MM.1S (cell line): Measurements from ENCODE around the gene LARP1.

Experiments
- DNase-seq: peaks from one replicate; pipeline ENCODE4 v3.0.0-alpha.2; 2015
- H2AFZ ChIP-seq: fragments of 300-600 bp; sonication (generic); 2 replicates; pipeline ENCODE4 v1.6.0; 2016; ENCODE audit warnings: antibody characterized with exemption, low read length
- H3F3A ChIP-seq: fragments of 300-600 bp; sonication (generic); 2 replicates; pipeline ENCODE4 v1.6.1; 2016; ENCODE audit warnings: mild to moderate bottlenecking, antibody characterized with exemption, low read length, moderate library complexity, mixed read lengths; ENCODE audit not compliant: insufficient read depth
- H3K27ac ChIP-seq: fragments of 300-600 bp; sonication (generic); 2 replicates; pipeline ENCODE4 v1.5.1; 2016; ENCODE audit warnings: mild to moderate bottlenecking, low read length
- H3K27me3 ChIP-seq: fragments of 300-600 bp; sonication (generic); replicated peaks from 2 replicates; pipeline ENCODE4 v1.6.0; 2016; ENCODE audit warnings: low read length; ENCODE audit not compliant: insufficient read depth
- H3K36me3 ChIP-seq: fragments of 300-600 bp; sonication (generic); replicated peaks from 2 replicates; pipeline ENCODE4 v1.6.1; 2016; ENCODE audit warnings: mild to moderate bottlenecking, low read length, mixed read lengths; ENCODE audit not compliant: insufficient read depth
- H3K4me1 ChIP-seq: fragments of 300-600 bp; sonication (generic); 2 replicates; pipeline ENCODE4 v1.6.1; 2016; ENCODE audit warnings: low read length, mixed read lengths
- H3K4me2 ChIP-seq: fragments of 300-600 bp; sonication (generic); 2 replicates; pipeline ENCODE4 v1.6.0; 2016; ENCODE audit warnings: low read depth, low read length
- H3K4me3 ChIP-seq: fragments of 300-600 bp; sonication (generic); 2 replicates; pipeline ENCODE4 v1.5.1; 2016; ENCODE audit warnings: low read length, mixed read lengths
- H3K79me2 ChIP-seq: fragments of 300-600 bp; sonication (generic); 2 replicates; pipeline ENCODE4 v1.6.1; 2016; ENCODE audit warnings: mixed run types, low read length, mixed read lengths
- H3K9ac ChIP-seq: fragments of 300-600 bp; sonication (generic); 2 replicates; pipeline ENCODE4 v1.6.1; 2016; ENCODE audit warnings: low read length, mixed read lengths
- H3K9me2 ChIP-seq: fragments of 300-600 bp; sonication (generic); replicated peaks from 2 replicates; pipeline ENCODE4 v1.6.1; 2016; ENCODE audit warnings: mild to moderate bottlenecking, low read length, mixed read lengths; ENCODE audit not compliant: insufficient read depth
- H3K9me3 ChIP-seq: fragments of 300-600 bp; sonication (generic); replicated peaks from 2 replicates; pipeline ENCODE4 v1.6.1; 2016; ENCODE audit warnings: mild to moderate bottlenecking, low read length, mixed read lengths; ENCODE audit not compliant: insufficient read depth
- H4K20me1 ChIP-seq: fragments of 300-600 bp; sonication (generic); 2 replicates; pipeline ENCODE4 v1.6.1; 2016; ENCODE audit warnings: mild to moderate bottlenecking, low read length, moderate library complexity, mixed read lengths; ENCODE audit not compliant: insufficient read depth
- EZH2 ChIP-seq: fragments of 300-600 bp; sonication (generic); optimal IDR thresholded peaks from 2 replicates; pipeline ENCODE3; 2017; ENCODE audit warnings: low read depth, mild to moderate bottlenecking, antibody characterized with exemption, low read length, mixed read lengths
- EZH2phosphoT487 ChIP-seq: fragments of 300-600 bp; sonication (generic); IDR thresholded peaks from 2 replicates; pipeline ENCODE4 v1.6.1; 2018; ENCODE audit warnings: antibody characterized with exemption, low read length
- TF ChIP-seq, protein P1 (sequence below): fragments of 300-600 bp; sonication (generic); IDR thresholded peaks from 2 replicates; pipeline ENCODE4 v1.5.1; 2016; ENCODE audit warnings: antibody characterized with exemption, low read length, mixed read lengths

The LARP1 gene

DNA sequence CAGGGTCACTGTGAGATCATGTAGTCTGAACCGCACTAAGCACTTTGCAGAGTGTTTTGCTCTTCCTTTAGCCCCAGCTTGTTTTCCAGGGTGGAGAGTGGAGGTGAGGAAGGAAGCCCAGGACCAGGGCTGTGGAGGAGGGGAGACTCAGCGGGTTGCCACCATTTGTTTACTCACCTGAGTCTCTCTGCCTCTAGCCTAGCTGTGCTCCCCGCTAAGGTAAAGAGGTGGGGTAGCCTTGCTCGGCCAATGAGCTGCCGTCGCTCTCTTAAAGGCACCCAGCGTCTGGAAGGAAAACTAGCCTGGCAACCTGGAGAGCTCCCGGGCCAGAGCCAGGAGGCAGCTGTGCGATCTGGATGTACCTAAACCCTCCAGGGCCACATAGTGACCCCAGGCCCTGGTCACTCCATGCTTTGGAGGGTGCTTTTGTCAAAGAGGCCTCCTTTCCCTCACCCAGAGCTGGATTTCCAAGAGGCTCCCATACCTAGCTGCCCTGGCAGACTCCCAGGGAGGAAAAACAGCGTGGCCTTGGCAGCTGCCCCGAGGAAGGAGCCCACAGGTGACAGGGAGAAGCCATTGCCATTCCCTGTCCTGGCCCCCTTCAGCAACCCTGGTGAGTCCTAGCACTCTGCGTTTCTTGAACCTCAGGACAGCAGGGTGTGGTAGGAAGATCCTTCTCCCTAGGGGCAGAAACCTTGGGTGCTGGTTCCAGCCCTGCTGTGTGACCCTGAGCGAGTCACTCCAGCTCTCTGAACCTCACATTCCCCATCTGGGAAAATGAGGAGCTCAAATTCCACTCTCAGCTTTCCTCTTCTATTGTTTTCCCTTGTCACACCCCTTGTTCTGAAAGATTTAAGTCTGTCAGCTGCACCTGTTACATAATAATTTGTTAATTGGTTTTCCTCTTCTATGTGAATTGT, 42.4 kb upstream of the LARP1 start:
- H3K27me3 ChIP-seq, result no peaks in the 10 kb centered on the region
- no peak overlapping the region for H3K4me2 ChIP-seq
- no peak overlapping the region for H3K9ac ChIP-seq

DNA sequence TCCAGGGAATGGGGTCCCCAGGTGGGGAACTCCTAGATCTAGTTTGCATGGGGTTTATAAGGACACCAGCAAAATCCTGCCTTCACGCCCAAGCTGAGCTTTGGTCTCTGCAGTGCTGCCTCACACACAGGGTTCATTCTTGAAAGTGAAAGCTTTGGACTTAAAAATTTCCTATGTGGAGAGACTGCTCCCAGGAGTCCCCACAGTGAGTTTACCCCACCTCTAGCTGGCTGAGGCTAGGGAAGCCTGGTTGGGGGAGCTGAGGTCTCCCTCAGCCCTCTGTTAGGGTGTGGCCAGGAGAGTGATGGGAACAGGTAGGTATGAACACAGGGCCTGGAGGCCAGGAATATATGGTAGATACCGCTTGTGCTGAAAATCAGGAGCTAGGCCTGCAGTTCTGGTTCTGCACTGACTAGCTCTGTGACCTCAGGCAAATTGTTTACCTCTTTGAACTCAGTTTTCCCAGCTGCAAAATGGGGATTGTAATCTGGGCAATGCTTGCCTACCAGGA, 41.5 kb upstream of the LARP1 start:
- H3K4me2 ChIP-seq, result no peak overlapping the region
- TF ChIP-seq EZH2 (no peak), EZH2phosphoT487 (no peak)
- TF ChIP-seq, protein P1, sequence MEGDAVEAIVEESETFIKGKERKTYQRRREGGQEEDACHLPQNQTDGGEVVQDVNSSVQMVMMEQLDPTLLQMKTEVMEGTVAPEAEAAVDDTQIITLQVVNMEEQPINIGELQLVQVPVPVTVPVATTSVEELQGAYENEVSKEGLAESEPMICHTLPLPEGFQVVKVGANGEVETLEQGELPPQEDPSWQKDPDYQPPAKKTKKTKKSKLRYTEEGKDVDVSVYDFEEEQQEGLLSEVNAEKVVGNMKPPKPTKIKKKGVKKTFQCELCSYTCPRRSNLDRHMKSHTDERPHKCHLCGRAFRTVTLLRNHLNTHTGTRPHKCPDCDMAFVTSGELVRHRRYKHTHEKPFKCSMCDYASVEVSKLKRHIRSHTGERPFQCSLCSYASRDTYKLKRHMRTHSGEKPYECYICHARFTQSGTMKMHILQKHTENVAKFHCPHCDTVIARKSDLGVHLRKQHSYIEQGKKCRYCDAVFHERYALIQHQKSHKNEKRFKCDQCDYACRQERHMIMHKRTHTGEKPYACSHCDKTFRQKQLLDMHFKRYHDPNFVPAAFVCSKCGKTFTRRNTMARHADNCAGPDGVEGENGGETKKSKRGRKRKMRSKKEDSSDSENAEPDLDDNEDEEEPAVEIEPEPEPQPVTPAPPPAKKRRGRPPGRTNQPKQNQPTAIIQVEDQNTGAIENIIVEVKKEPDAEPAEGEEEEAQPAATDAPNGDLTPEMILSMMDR, result no peak
- peaks cover 13% of the 10 kb centered on the region; the same call in 1 of the 2 replicates for H3K4me1 ChIP-seq
- H3K9ac ChIP-seq, result no peak overlapping the region
- DNase-seq, result no peak
- H2AFZ ChIP-seq, result no peak overlapping the region
- no peaks in the 10 kb centered on the region for H4K20me1 ChIP-seq
- no peaks in the 10 kb centered on the region for H3K27me3 ChIP-seq
- no peaks in the 10 kb centered on the region for H3K9me2 ChIP-seq
- H3K79me2 ChIP-seq, result no peaks in the 10 kb centered on the region
- H3K4me3 ChIP-seq, result no peak overlapping the region
- no peak overlapping the region for H3K27ac ChIP-seq
- H3F3A ChIP-seq, result no peaks in the 10 kb centered on the region
- no peaks in the 10 kb centered on the region for H3K9me3 ChIP-seq
- no peaks in the 10 kb centered on the region for H3K36me3 ChIP-seq

More for the DNA sequence above, 42.4 kb upstream of the LARP1 start:
- TF ChIP-seq, protein P1, result no peak
- TF ChIP-seq EZH2 (no peak), EZH2phosphoT487 (no peak)
- Histone ChIP-seq H3K4me3 (no peak overlapping the region), H3K79me2 (no peaks in the 10 kb centered on the region), H3K36me3 (no peaks in the 10 kb centered on the region), H3K27ac (no peak overlapping the region), H3K9me2 (no peaks in the 10 kb centered on the region), H2AFZ (no peak overlapping the region), H3K4me1 (peaks cover 13% of the 10 kb centered on the region; the same call in 1 of the 2 replicates), H3K9me3 (no peaks in the 10 kb centered on the region), H3F3A (no peaks in the 10 kb centered on the region), H4K20me1 (no peaks in the 10 kb centered on the region)
- DNase-seq, result no peak

DNA sequence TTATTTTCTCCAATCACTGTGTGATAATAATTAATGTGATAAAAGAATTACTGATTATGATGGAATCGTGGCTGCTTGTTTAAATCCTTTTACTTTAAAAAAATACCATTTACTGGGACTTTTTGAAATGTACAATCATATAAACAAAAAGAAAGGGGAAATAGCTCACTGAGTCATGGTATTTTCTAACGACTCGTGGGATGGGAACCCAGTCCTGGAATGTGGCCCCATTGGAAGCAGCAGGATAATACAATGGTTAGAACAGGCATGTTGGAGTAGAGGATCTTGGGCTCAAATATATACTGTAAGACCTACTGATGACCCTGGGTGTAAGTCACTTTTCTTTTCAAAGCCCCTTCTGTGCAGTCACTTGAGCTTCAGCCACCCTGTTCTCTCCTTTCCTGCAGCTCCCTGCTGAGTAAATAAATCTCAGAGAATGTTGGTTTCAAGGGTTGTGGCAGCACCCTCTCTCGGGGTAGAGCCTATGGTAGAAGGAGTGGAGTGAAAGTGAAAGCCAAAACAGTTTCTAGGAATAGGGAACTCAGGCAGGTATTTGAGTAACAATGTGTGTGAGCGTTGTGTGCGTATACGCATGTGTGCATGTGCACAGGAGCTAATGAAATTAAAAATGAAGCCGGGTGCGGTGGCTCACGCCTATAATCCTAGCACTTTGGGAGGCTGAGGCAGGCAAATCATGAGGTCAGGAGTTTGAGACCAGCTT, 40.8 kb upstream of the LARP1 start:
- H3K79me2 ChIP-seq, result no peaks in the 10 kb centered on the region
- no peaks in the 10 kb centered on the region for H3K9me3 ChIP-seq
- no peak overlapping the region for H3K27ac ChIP-seq
- H3K27me3 ChIP-seq, result no peaks in the 10 kb centered on the region
- no peaks in the 10 kb centered on the region for H3K9me2 ChIP-seq
- no peaks in the 10 kb centered on the region for H3F3A ChIP-seq
- no peak overlapping the region for H3K4me2 ChIP-seq
- no peaks in the 10 kb centered on the region for H4K20me1 ChIP-seq
- TF ChIP-seq, protein P1, result no peak
- no peak for TF ChIP-seq EZH2phosphoT487
- TF ChIP-seq EZH2, result no peak
- DNase-seq, result peak; percentile 36
- no peak overlapping the region for H2AFZ ChIP-seq
- no peak overlapping the region for H3K9ac ChIP-seq
- H3K4me3 ChIP-seq, result no peak overlapping the region
- H3K36me3 ChIP-seq, result no peaks in the 10 kb centered on the region
- peaks cover 13% of the 10 kb centered on the region; the same call in 1 of the 2 replicates for H3K4me1 ChIP-seq
